ENCODE results near the gene JAML.

- no peak for TF ChIP-seq CTCF (IDR thresholded peaks at IDR 0.05)
- TF ChIP-seq POLR2A (IDR thresholded peaks at IDR 0.05), result no peak
These were observed 23.7 kb downstream of the JAML start for GRCh38 chr11:118200901-118201680.
